Activated T-cell treated with anti-CD3 and anti-CD28 coated beads, Interleukin-2, amount 50 U/mL, for 4 hours (primary cell): ENCODE data around the gene HOXA3. TPM values are rescaled to one million over a fixed set of nuclear protein-coding genes. Genes with fewer than 3 reads are reported as not detected.

Experiments
- ATAC-seq, 2 donors: fragments of 200-7000 bp; cut with Tn5 transposase; one replicate each; pipeline ENCODE4 v1.10.0; 2021
- DNase-seq: peaks from one replicate; pipeline ENCODE4 v3.0.0-alpha.2; 2020
- H3K27me3 Mint-ChIP-seq: one replicate; pipeline ENCODE4 v1.8.0; 2021; ENCODE audit warnings: low read depth, mixed read lengths
- H3K36me3 Mint-ChIP-seq: one replicate; pipeline ENCODE4 v1.8.0; 2022; ENCODE audit warnings: mixed read lengths; ENCODE audit not compliant: insufficient read depth
- H3K4me1 Mint-ChIP-seq: one replicate; pipeline ENCODE4 v1.8.0; 2021; ENCODE audit warnings: low read depth, mixed read lengths
- H3K4me3 Mint-ChIP-seq: one replicate; pipeline ENCODE4 v1.8.0; 2021; ENCODE audit warnings: mild to moderate bottlenecking, moderate library complexity, mixed read lengths
- H3K9me3 Mint-ChIP-seq: one replicate; pipeline ENCODE4 v1.8.0; 2021; ENCODE audit warnings: mixed read lengths
- total RNA-seq, 3 donors: library from RNA; stranded (reverse); gene quantifications; one replicate each; pipeline ENCODE4 v1.2.1, GENCODE V29; 2021

HOXA3 gene
- total RNA-seq, 3 donors from 2014 or later, result not detected

GRCh38 chr7:27175626-27176523 lies 23.5 kb upstream of the HOXA3 start:
- ATAC-seq, result no peak
- H3K27me3 Mint-ChIP-seq, result peaks cover 74% of the 10 kb centered on the region
- no peak for DNase-seq

GRCh38 chr7:27174874-27175625 lies 22.7 kb upstream of the HOXA3 start:
- DNase-seq, result no peak
- no peak for ATAC-seq
- Mint-ChIP-seq H3K36me3 (no peaks in the 10 kb centered on the region), H3K4me1 (peaks cover 19% of the 10 kb centered on the region), H3K27me3 (peaks cover 76% of the 10 kb centered on the region), H3K4me3 (peak overlapping the region; percentile 46), H3K9me3 (no peaks in the 10 kb centered on the region)

More at GRCh38 chr7:27175626-27176523, 23.5 kb upstream of the HOXA3 start:
- Mint-ChIP-seq H3K36me3 (no peaks in the 10 kb centered on the region), H3K4me1 (peaks cover 16% of the 10 kb centered on the region), H3K9me3 (no peaks in the 10 kb centered on the region), H3K4me3 (no peak overlapping the region)

- Mint-ChIP-seq H3K36me3 (no peaks in the 10 kb centered on the region), H3K4me3 (peak within 1 kb of the TSS; percentile 58), H3K4me1 (peaks cover 18% of the 10 kb centered on the region), H3K27me3 (peaks cover 74% of the 10 kb centered on the region), H3K9me3 (no peaks in the 10 kb centered on the region)
- no peak for ATAC-seq
- no peak for DNase-seq
These were observed 21.8 kb upstream of the HOXA3 start, which contains the start of gene HOXA10 for GRCh38 chr7:27173956-27174873. HOXA10 (minus strand) TSS chr7:27174320; CDS start chr7:27174306, 14 bp downstream.

DNA sequence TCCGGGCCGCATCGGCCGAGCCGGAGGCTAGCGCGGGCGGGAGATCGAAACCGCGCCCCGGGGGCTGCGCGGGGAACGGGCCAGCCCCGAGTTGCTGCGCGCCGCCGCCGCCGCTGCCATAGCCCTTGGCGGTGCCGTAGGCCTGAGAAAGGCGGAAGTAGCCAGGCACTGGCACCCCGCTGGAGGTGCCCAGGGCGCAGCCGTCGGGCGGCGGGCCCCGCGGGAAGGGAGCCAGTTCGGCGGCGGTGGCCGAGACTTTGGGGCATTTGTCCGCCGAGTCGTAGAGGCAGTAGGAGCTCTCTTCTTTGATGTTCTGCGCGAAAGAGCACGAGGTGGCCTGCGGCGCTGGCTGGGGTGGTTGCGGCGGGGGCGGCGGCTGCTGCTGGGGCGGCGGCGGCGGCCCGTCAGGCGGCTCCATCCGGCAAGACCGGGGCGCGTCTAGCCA lies 21.1 kb upstream of the HOXA3 start:
- ATAC-seq, result peak; percentile 63 to 70
- Mint-ChIP-seq H3K4me3 (no peak overlapping the region), H3K36me3 (no peaks in the 10 kb centered on the region), H3K27me3 (peaks cover 74% of the 10 kb centered on the region), H3K9me3 (no peaks in the 10 kb centered on the region), H3K4me1 (peaks cover 22% of the 10 kb centered on the region)
- DNase-seq, result no peak

- Mint-ChIP-seq H3K4me1 (peaks cover 24% of the 10 kb centered on the region), H3K27me3 (peaks cover 75% of the 10 kb centered on the region), H3K36me3 (no peaks in the 10 kb centered on the region), H3K9me3 (no peaks in the 10 kb centered on the region), H3K4me3 (no peak overlapping the region)
- ATAC-seq, result peak; percentile 23 to 29
- DNase-seq, result no peak
These were observed 20.6 kb upstream of the HOXA3 start for GRCh38 chr7:27172823-27173510.

GRCh38 chr7:27172315-27172774 lies 20.0 kb upstream of the HOXA3 start:
- DNase-seq (no peak), ATAC-seq (no peak)
- H3K4me3 Mint-ChIP-seq, result peak overlapping the region; percentile 64
- no peaks in the 10 kb centered on the region for H3K36me3 Mint-ChIP-seq
- no peaks in the 10 kb centered on the region for H3K9me3 Mint-ChIP-seq
- peaks cover 75% of the 10 kb centered on the region for H3K27me3 Mint-ChIP-seq
- H3K4me1 Mint-ChIP-seq, result peaks cover 24% of the 10 kb centered on the region

GRCh38 chr7:27171637-27172314 lies 19.4 kb upstream of the HOXA3 start:
- ATAC-seq (no peak), DNase-seq (no peak)
- Mint-ChIP-seq H3K36me3 (no peaks in the 10 kb centered on the region), H3K9me3 (no peaks in the 10 kb centered on the region), H3K4me1 (peaks cover 27% of the 10 kb centered on the region), H3K4me3 (peak overlapping the region; percentile 64), H3K27me3 (peaks cover 76% of the 10 kb centered on the region)

GRCh38 chr7:27171325-27171636 lies 18.9 kb upstream of the HOXA3 start:
- Mint-ChIP-seq H3K4me1 (peaks cover 28% of the 10 kb centered on the region), H3K4me3 (no peak overlapping the region), H3K9me3 (no peaks in the 10 kb centered on the region), H3K27me3 (peaks cover 76% of the 10 kb centered on the region), H3K36me3 (no peaks in the 10 kb centered on the region)
- DNase-seq (no peak), ATAC-seq (no peak)

GRCh38 chr7:27170426-27171324 lies 18.3 kb upstream of the HOXA3 start:
- DNase-seq (no peak), ATAC-seq (no peak)
- peaks cover 31% of the 10 kb centered on the region for H3K4me1 Mint-ChIP-seq
- peaks cover 74% of the 10 kb centered on the region for H3K27me3 Mint-ChIP-seq
- no peaks in the 10 kb centered on the region for H3K36me3 Mint-ChIP-seq
- H3K9me3 Mint-ChIP-seq, result no peaks in the 10 kb centered on the region
- H3K4me3 Mint-ChIP-seq, result no peak overlapping the region

DNA sequence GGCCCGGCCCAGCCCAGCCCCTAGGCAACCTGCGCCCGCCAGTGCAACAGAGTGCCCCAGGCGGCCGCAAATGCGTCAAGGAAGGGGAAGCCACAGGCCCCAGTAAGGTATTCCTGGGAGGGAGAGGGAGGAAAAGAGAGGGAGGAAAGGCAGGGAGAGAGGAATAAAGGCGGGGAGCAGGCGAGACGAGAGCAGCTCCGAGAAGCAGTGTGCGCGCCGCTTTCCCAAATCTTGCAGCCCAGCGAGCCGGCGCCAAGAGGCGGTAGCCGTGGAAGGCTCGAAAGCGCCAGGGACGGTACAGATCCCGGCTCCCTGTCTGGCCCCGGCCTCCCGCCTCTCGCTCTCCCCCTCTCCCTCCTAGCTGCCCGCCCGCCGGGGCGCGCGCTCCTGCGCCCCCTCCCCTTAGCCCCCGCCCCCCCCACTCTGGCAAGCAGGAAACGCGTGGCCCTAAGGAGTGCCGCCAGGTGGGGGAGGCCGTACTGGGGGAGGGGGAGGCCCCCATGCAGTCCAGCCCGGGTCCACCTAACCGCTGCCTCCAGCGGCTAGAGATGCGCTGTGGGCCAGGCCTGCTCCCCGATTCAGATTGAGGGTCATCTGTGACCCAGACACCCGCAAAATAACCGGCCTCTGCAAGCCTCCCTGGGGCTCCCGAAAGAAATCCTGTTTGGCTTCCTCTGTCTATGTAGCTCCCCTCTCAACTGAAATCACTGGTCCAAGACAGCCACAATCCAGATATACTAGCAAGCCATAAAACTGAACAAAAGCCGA lies 17.5 kb upstream of the HOXA3 start:
- Mint-ChIP-seq H3K9me3 (no peaks in the 10 kb centered on the region), H3K36me3 (no peaks in the 10 kb centered on the region), H3K4me1 (peaks cover 31% of the 10 kb centered on the region), H3K4me3 (no peak overlapping the region), H3K27me3 (peaks cover 71% of the 10 kb centered on the region)
- DNase-seq, result no peak
- no peak for ATAC-seq

- H3K9me3 Mint-ChIP-seq, result no peaks in the 10 kb centered on the region
- H3K4me1 Mint-ChIP-seq, result peaks cover 34% of the 10 kb centered on the region
- ATAC-seq (no peak), DNase-seq (no peak)
- peaks cover 79% of the 10 kb centered on the region for H3K27me3 Mint-ChIP-seq
- H3K36me3 Mint-ChIP-seq, result no peaks in the 10 kb centered on the region
- peak overlapping the region; percentile 34 for H3K4me3 Mint-ChIP-seq
These were observed 16.0 kb upstream of the HOXA3 start for GRCh38 chr7:27168265-27168947.
